Activated T-helper 1 cell treated with anti-CD3 and anti-CD28 coated beads, Interleukin-2, amount 50 U/mL, for 16 hours (primary cell): Measurements from ENCODE around the gene SETBP1.

Experiments
- DNase-seq, 2 donors: peaks; one replicate each; pipeline ENCODE4 v3.0.0-alpha.2; 2020; ENCODE audit warnings: low read depth in 1 of 2, low spot score in 1 of 2

Gene SETBP1

GRCh38 chr18:44812426-44812825, 131.7 kb downstream of the SETBP1 start:
- DNase-seq = no peak

GRCh38 chr18:44813586-44813985, 132.9 kb downstream of the SETBP1 start:
- DNase-seq = no peak

- no peak for DNase-seq
Measured at GRCh38 chr18:44815108-44815507, 134.4 kb downstream of the SETBP1 start.

GRCh38 chr18:44816050-44816449, 135.4 kb downstream of the SETBP1 start:
- DNase-seq = no peak

GRCh38 chr18:44816477-44816876, 135.8 kb downstream of the SETBP1 start:
- no peak for DNase-seq

GRCh38 chr18:44817831-44818473, 137.3 kb downstream of the SETBP1 start:
- no peak for DNase-seq

- DNase-seq = no peak
Measured at GRCh38 chr18:44818668-44819403, 138.1 kb downstream of the SETBP1 start.

GRCh38 chr18:44819944-44820510, 139.3 kb downstream of the SETBP1 start:
- DNase-seq = no peak

- no peak for DNase-seq
Measured at GRCh38 chr18:44821924-44822323, 141.2 kb downstream of the SETBP1 start.

- DNase-seq = no peak
Measured at GRCh38 chr18:44823286-44823685, 142.6 kb downstream of the SETBP1 start.

GRCh38 chr18:44823782-44824181, 143.1 kb downstream of the SETBP1 start:
- no peak for DNase-seq

- no peak for DNase-seq
Measured at GRCh38 chr18:44824884-44825283, 144.2 kb downstream of the SETBP1 start.

- DNase-seq = no peak
Measured at GRCh38 chr18:44826418-44827259, 146.0 kb downstream of the SETBP1 start.

- DNase-seq = no peak
Measured at GRCh38 chr18:44828080-44828479, 147.4 kb downstream of the SETBP1 start.

- no peak for DNase-seq
Measured at GRCh38 chr18:44830581-44830980, 149.9 kb downstream of the SETBP1 start.

GRCh38 chr18:44833786-44834185, 153.1 kb downstream of the SETBP1 start:
- DNase-seq = no peak

GRCh38 chr18:44834867-44835469, 154.3 kb downstream of the SETBP1 start:
- no peak for DNase-seq

- DNase-seq = no peak
Measured at GRCh38 chr18:44835703-44836102, 155.0 kb downstream of the SETBP1 start.

- DNase-seq = no peak
Measured at GRCh38 chr18:44836263-44836662, 155.6 kb downstream of the SETBP1 start.

- no peak for DNase-seq
Measured at GRCh38 chr18:44837482-44838180, 156.9 kb downstream of the SETBP1 start.
